ENCODE measurements around the gene CYB5B. TPM values are rescaled to one million over a fixed set of nuclear protein-coding genes. Genes with fewer than 3 reads are reported as not detected.

Gene CYB5B
- 37.6 and 79.5 TPM in 2 replicates for total RNA-seq

GRCh38 chr16:69424053-69424934 lies at the start of gene CYB5B:
TSS of gene CYB5B (plus strand) at chr16:69424619. CDS start at chr16:69424684, 65 bp downstream.

Other genes with a start within 250 kb of the CYB5B start
- 26.7 and 29.8 TPM in 2 replicates for gene SNTB2, start 237.5 kb upstream of the CYB5B start, total RNA-seq
- gene VPS4A, start 113.3 kb upstream of the CYB5B start, total RNA-seq = 26.5 and 37.5 TPM in 2 replicates
- 23.3 and 30.1 TPM in 2 replicates for gene PDF, start 94.0 kb upstream of the CYB5B start, total RNA-seq
- gene COG8, start 85.1 kb upstream of the CYB5B start, total RNA-seq = 47.6 and 63.3 TPM in 2 replicates
- 16.0 and 28.0 TPM in 2 replicates for gene NIP7, start 84.8 kb upstream of the CYB5B start, total RNA-seq
- gene TMED6, start 72.8 kb upstream of the CYB5B start, total RNA-seq = not detected in 2 replicates
- 7.8 and 12.5 TPM in 2 replicates for gene TERF2, start 38.6 kb upstream of the CYB5B start, total RNA-seq
- gene NFAT5, start 141.3 kb downstream of the CYB5B start, total RNA-seq = 8.6 and 24.1 TPM in 2 replicates

Measured in mesangial cell (primary cell).